ENCODE results near the gene CSF1R.

Gene CSF1R

DNA sequence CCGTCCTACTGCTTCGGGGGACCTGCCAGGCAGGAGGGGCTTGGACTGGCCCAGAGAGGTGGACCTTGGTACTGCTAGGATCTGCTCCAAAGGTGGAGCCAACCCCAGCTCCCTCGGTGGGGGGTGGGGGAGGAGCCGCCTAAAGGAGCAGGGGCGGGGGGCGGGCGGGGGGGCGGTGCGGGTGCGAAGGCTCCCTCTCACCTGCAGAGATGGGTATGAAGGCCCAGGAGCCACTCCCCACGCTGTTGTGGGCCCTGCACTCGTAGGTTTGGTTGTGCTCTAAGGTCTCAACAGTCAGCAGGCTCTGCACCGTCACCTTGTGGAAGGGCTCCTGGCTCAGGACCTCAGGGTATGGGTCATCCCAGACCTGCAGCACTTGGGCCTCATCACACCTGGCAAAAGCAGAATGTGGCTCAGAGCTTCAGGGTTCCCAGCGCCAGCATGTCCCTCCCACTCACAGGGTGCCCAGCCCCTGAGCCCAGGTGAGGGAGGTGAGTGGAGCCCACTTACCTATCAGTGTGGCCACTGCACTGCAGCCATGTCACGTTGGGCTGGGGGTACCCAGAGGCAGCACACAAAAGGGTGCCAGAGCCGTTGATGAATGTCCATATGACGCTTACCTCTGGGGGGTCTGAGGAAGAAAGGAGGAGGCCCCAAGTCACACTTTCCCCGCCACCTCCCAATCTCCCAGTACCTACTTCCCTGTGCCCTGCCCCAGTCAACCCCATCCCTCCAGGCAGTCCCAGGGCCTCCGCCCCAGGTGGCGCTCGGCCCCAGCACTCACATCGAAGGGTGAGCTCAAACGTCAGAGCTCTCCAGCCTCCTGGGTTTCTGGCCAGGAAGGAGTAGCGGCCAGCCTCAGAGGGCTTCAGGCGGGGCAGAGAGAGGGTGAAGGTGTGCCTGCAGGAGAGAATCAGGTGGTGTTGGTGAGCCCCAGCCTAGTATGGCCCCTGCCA lies 16.4 kb downstream of the CSF1R start:
- Histone ChIP-seq H3K9me2 (ENCODE audit: low read depth, low read length) (no peaks in the 10 kb centered on the region), H3K9ac (ENCODE audit: low read length) (no peak overlapping the region), H3K36me3 (ENCODE audit: insufficient read depth, low read length) (no peaks in the 10 kb centered on the region), H3K4me3 (ENCODE audit: low read depth, low read length, poor library complexity, severe bottlenecking) (no peak overlapping the region), H3K27me3 (ENCODE audit: insufficient read depth, low read length) (peaks cover 13% of the 10 kb centered on the region; the same call in 1 of the 2 replicates), H2AFZ (ENCODE audit: low read length) (no peak overlapping the region), H3F3A (ENCODE audit: insufficient read depth, low read length) (no peaks in the 10 kb centered on the region), H3K9me3 (ENCODE audit: low read length) (no peaks in the 10 kb centered on the region), H4K20me1 (ENCODE audit: insufficient read depth, low read length) (no peaks in the 10 kb centered on the region), H3K79me2 (ENCODE audit: insufficient read depth, low read length) (no peaks in the 10 kb centered on the region), H3K4me2 (ENCODE audit: low read length) (no peak overlapping the region), H3K27ac (ENCODE audit: low read depth, low read length, poor library complexity, severe bottlenecking) (no peak overlapping the region), H3K4me1 (ENCODE audit: insufficient read depth, low read length, severe bottlenecking) (no peaks in the 10 kb centered on the region)
- TF ChIP-seq EZH2 (IDR thresholded peaks at IDR 0.05; ENCODE audit: borderline replicate concordance, low read length), result no peak
- TF ChIP-seq, protein P1, sequence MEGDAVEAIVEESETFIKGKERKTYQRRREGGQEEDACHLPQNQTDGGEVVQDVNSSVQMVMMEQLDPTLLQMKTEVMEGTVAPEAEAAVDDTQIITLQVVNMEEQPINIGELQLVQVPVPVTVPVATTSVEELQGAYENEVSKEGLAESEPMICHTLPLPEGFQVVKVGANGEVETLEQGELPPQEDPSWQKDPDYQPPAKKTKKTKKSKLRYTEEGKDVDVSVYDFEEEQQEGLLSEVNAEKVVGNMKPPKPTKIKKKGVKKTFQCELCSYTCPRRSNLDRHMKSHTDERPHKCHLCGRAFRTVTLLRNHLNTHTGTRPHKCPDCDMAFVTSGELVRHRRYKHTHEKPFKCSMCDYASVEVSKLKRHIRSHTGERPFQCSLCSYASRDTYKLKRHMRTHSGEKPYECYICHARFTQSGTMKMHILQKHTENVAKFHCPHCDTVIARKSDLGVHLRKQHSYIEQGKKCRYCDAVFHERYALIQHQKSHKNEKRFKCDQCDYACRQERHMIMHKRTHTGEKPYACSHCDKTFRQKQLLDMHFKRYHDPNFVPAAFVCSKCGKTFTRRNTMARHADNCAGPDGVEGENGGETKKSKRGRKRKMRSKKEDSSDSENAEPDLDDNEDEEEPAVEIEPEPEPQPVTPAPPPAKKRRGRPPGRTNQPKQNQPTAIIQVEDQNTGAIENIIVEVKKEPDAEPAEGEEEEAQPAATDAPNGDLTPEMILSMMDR (IDR thresholded peaks at IDR 0.05; ENCODE audit: low read length), result no peak

DNA sequence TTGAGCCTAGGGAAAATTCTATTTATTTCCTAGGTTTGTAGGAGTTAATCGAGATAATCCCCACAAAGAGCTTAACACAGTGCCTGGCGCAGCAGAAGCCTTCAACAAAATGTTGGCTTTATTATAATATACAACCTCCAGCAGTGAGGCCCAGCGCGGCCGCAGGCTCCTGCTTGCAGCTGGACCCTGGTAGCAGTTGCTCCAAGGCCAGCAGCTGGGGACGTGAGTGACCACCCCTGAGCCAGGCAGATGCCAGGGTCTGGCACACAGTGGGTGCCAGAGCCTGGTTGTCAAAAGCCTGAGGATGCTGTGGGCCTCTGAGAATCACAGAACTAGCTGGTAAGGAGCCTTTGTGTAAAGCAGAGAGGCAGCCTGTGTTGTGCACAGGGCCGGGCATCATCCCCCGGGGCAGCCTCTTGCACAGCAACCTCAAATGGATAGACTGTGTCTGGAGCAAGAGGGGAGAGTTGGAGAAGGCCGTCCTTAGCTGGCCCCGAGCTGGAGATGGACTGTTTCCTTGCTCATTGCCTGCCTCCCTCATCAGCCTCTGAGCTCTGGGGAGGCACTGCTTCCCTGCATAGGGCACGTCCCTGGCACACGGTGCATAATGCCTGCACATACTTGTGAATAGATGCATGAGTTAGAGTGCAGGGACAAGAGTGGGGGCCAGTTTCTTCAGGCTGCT lies 17.3 kb downstream of the CSF1R start:
- no peaks in the 10 kb centered on the region for H3K4me1 ChIP-seq (ENCODE audit: insufficient read depth, low read length, severe bottlenecking)
- H3K36me3 ChIP-seq (ENCODE audit: insufficient read depth, low read length), result no peaks in the 10 kb centered on the region
- H2AFZ ChIP-seq (ENCODE audit: low read length), result no peak overlapping the region
- no peaks in the 10 kb centered on the region for H3K79me2 ChIP-seq (ENCODE audit: insufficient read depth, low read length)
- H3F3A ChIP-seq (ENCODE audit: insufficient read depth, low read length), result no peaks in the 10 kb centered on the region
- H3K9me2 ChIP-seq (ENCODE audit: low read depth, low read length), result no peaks in the 10 kb centered on the region
- H3K9ac ChIP-seq (ENCODE audit: low read length), result no peak overlapping the region
- no peaks in the 10 kb centered on the region for H4K20me1 ChIP-seq (ENCODE audit: insufficient read depth, low read length)
- H3K9me3 ChIP-seq (ENCODE audit: low read length), result no peaks in the 10 kb centered on the region
- peaks cover 13% of the 10 kb centered on the region; the same call in 1 of the 2 replicates for H3K27me3 ChIP-seq (ENCODE audit: insufficient read depth, low read length)
- H3K27ac ChIP-seq (ENCODE audit: low read depth, low read length, poor library complexity, severe bottlenecking), result no peak overlapping the region
- TF ChIP-seq, protein P1 (IDR thresholded peaks at IDR 0.05; ENCODE audit: low read length), result no peak
- TF ChIP-seq EZH2 (IDR thresholded peaks at IDR 0.05; ENCODE audit: borderline replicate concordance, low read length), result no peak
- H3K4me2 ChIP-seq (ENCODE audit: low read length), result no peak overlapping the region
- H3K4me3 ChIP-seq (ENCODE audit: low read depth, low read length, poor library complexity, severe bottlenecking), result no peak overlapping the region

DNA sequence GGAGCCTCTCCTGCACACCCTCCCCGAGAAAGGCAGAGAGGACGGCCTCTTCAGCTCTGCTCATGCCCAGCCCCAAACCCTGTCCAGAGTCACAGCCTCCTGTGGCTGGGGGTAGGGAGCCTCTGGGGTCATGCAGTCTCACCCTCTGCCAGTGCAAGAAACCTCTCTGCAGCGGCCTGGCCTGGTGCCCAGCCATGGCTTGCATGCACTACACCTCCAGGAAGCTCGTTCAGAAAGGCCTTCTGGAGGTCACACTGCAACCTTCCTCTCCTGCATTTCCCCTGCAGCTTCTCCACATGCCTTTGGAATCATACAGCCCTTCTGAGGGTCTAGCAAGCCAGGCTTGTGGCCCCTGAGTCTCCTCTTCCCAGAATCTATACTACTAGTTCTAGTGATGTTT lies 17.9 kb downstream of the CSF1R start:
- H4K20me1 ChIP-seq (ENCODE audit: insufficient read depth, low read length), result no peaks in the 10 kb centered on the region
- H3K36me3 ChIP-seq (ENCODE audit: insufficient read depth, low read length), result no peaks in the 10 kb centered on the region
- H3K4me3 ChIP-seq (ENCODE audit: low read depth, low read length, poor library complexity, severe bottlenecking), result no peak overlapping the region
- no peaks in the 10 kb centered on the region for H3K4me1 ChIP-seq (ENCODE audit: insufficient read depth, low read length, severe bottlenecking)
- H3F3A ChIP-seq (ENCODE audit: insufficient read depth, low read length), result no peaks in the 10 kb centered on the region
- H3K27me3 ChIP-seq (ENCODE audit: insufficient read depth, low read length), result peaks cover 11% of the 10 kb centered on the region; the same call in 1 of the 2 replicates
- H3K79me2 ChIP-seq (ENCODE audit: insufficient read depth, low read length), result no peaks in the 10 kb centered on the region
- no peak overlapping the region for H3K9ac ChIP-seq (ENCODE audit: low read length)
- no peak overlapping the region for H2AFZ ChIP-seq (ENCODE audit: low read length)
- no peaks in the 10 kb centered on the region for H3K9me2 ChIP-seq (ENCODE audit: low read depth, low read length)
- TF ChIP-seq EZH2 (IDR thresholded peaks at IDR 0.05; ENCODE audit: borderline replicate concordance, low read length), result no peak
- TF ChIP-seq, protein P1 (IDR thresholded peaks at IDR 0.05; ENCODE audit: low read length), result no peak
- no peak overlapping the region for H3K27ac ChIP-seq (ENCODE audit: low read depth, low read length, poor library complexity, severe bottlenecking)
- no peaks in the 10 kb centered on the region for H3K9me3 ChIP-seq (ENCODE audit: low read length)
- H3K4me2 ChIP-seq (ENCODE audit: low read length), result no peak overlapping the region
